Parathyroid adenoma (tissue), 2 donors: ENCODE results near the gene FKBP10.
A peak's percentile ranks its signal among the peaks of the same experiment; 100 is the strongest.

ENCODE experiments used
- H2AFZ ChIP-seq: fragments of 300-600 bp; sonication (generic); one replicate; pipeline ENCODE4 v1.7.0; 2017; ENCODE audit warnings: antibody characterized with exemption, mild to moderate bottlenecking
- H3K27ac ChIP-seq: fragments of 300-600 bp; sonication (generic); one replicate; pipeline ENCODE4 v1.7.0; 2017
- H3K27me3 ChIP-seq: fragments of 300-600 bp; sonication (generic); one replicate; pipeline ENCODE4 v1.7.0; 2017; ENCODE audit warnings: low read length; ENCODE audit not compliant: control insufficient read depth, insufficient read depth
- H3K36me3 ChIP-seq: fragments of 300-600 bp; sonication (generic); one replicate; pipeline ENCODE4 v1.7.0; 2017; ENCODE audit warnings: low read length; ENCODE audit not compliant: control insufficient read depth, insufficient read depth
- H3K4me1 ChIP-seq: fragments of 300-600 bp; sonication (generic); one replicate; pipeline ENCODE4 v1.7.0; 2017; ENCODE audit warnings: control low read depth
- H3K4me2 ChIP-seq: fragments of 300-600 bp; sonication (generic); one replicate; pipeline ENCODE4 v1.7.0; 2017; ENCODE audit warnings: low read length
- H3K4me3 ChIP-seq: fragments of 300-600 bp; sonication (generic); one replicate; pipeline ENCODE4 v1.7.0; 2017; ENCODE audit warnings: low read depth, low read length
- H3K79me2 ChIP-seq: fragments of 300-600 bp; sonication (generic); one replicate; pipeline ENCODE4 v1.7.0; 2017; ENCODE audit warnings: control low read depth
- H3K9ac ChIP-seq: fragments of 300-600 bp; sonication (generic); one replicate; pipeline ENCODE4 v1.7.0; 2017; ENCODE audit warnings: mild to moderate bottlenecking
- H3K9me3 ChIP-seq: fragments of 300-600 bp; sonication (generic); one replicate; pipeline ENCODE4 v1.7.0; 2017; ENCODE audit warnings: low read length; ENCODE audit not compliant: control insufficient read depth
- CTCF ChIP-seq: fragments of 300-600 bp; sonication (generic); IDR thresholded peaks from one replicate; pipeline ENCODE4 v1.7.0; 2017; ENCODE audit warnings: antibody characterized with exemption, mild to moderate bottlenecking
- donor health status: primary hyperparathyroidism.

Gene FKBP10

GRCh38 chr17:41813699-41814124, 908 bp downstream of the FKBP10 start:
- Histone ChIP-seq H3K27me3 (no peaks in the 10 kb centered on the region), H3K4me1 (peaks cover 12% of the 10 kb centered on the region), H3K36me3 (no peaks in the 10 kb centered on the region), H3K27ac (peak overlapping the region; percentile 70), H3K9ac (no peak overlapping the region), H3K9me3 (no peaks in the 10 kb centered on the region), H3K4me2 (peak overlapping the region; percentile 80), H2AFZ (peak overlapping the region; percentile 99), H3K4me3 (peak overlapping the region; percentile 74), H3K79me2 (no peaks in the 10 kb centered on the region)
- no peak for TF ChIP-seq CTCF

GRCh38 chr17:41814195-41814594, 1.4 kb downstream of the FKBP10 start:
- H3K79me2 ChIP-seq: no peaks in the 10 kb centered on the region
- H3K4me1 ChIP-seq: peaks cover 12% of the 10 kb centered on the region
- no peak overlapping the region for H3K9ac ChIP-seq
- H3K9me3 ChIP-seq: no peaks in the 10 kb centered on the region
- H3K27ac ChIP-seq: peak overlapping the region; percentile 48
- no peak overlapping the region for H3K4me3 ChIP-seq
- no peaks in the 10 kb centered on the region for H3K36me3 ChIP-seq
- peak overlapping the region; percentile 80 for H3K4me2 ChIP-seq
- H3K27me3 ChIP-seq: no peaks in the 10 kb centered on the region
- peak overlapping the region; percentile 16 for H2AFZ ChIP-seq
- no peak for TF ChIP-seq CTCF

GRCh38 chr17:41816637-41817320, 4.0 kb downstream of the FKBP10 start:
- Histone ChIP-seq H3K27ac (no peak overlapping the region), H3K79me2 (no peaks in the 10 kb centered on the region), H3K4me2 (no peak overlapping the region), H2AFZ (no peak overlapping the region), H3K4me3 (no peak overlapping the region), H3K36me3 (no peaks in the 10 kb centered on the region), H3K9me3 (no peaks in the 10 kb centered on the region), H3K4me1 (peaks cover 8% of the 10 kb centered on the region), H3K27me3 (no peaks in the 10 kb centered on the region), H3K9ac (no peak overlapping the region)
- TF ChIP-seq CTCF: no peak

GRCh38 chr17:41818024-41818423, 5.2 kb downstream of the FKBP10 start:
- Histone ChIP-seq H3K9ac (no peak overlapping the region), H3K4me2 (no peak overlapping the region), H3K9me3 (no peaks in the 10 kb centered on the region), H3K79me2 (no peaks in the 10 kb centered on the region), H3K27ac (no peak overlapping the region), H2AFZ (no peak overlapping the region), H3K27me3 (no peaks in the 10 kb centered on the region), H3K4me1 (peaks cover 8% of the 10 kb centered on the region), H3K4me3 (no peak overlapping the region), H3K36me3 (no peaks in the 10 kb centered on the region)
- TF ChIP-seq CTCF: no peak

GRCh38 chr17:41821776-41822175, 9.0 kb downstream of the FKBP10 start:
- H3K9me3 ChIP-seq: no peaks in the 10 kb centered on the region
- H3K27me3 ChIP-seq: no peaks in the 10 kb centered on the region
- no peak overlapping the region for H2AFZ ChIP-seq
- no peak for TF ChIP-seq CTCF
- H3K9ac ChIP-seq: no peak overlapping the region
- H3K4me3 ChIP-seq: no peak overlapping the region
- no peaks in the 10 kb centered on the region for H3K36me3 ChIP-seq
- no peaks in the 10 kb centered on the region for H3K79me2 ChIP-seq
- H3K4me1 ChIP-seq: no peaks in the 10 kb centered on the region
- no peak overlapping the region for H3K4me2 ChIP-seq
- H3K27ac ChIP-seq: no peak overlapping the region
